Measurements from ENCODE around the gene MFAP2.

GRCh38 chr1:16989676-16990391 is 9.4 kb upstream of the MFAP2 start:
- no peak for TF ChIP-seq POLR2A (IDR thresholded peaks at IDR 0.05)
- no peak for TF ChIP-seq CTCF (IDR thresholded peaks at IDR 0.05)

All from ovary (tissue), 3 donors.